ENCODE results near the gene PTMA.

PTMA gene

GRCh38 chr2:231677632-231678104, 30.7 kb upstream of the PTMA start:
- peak; percentile 83 for DNase-seq

GRCh38 chr2:231679908-231680284, 28.4 kb upstream of the PTMA start:
- DNase-seq, result no peak

- DNase-seq, result no peak
Observed at GRCh38 chr2:231680285-231680991, 27.9 kb upstream of the PTMA start.

- DNase-seq, result no peak
Observed at GRCh38 chr2:231680992-231681852, 27.1 kb upstream of the PTMA start.

- DNase-seq, result no peak
Observed at GRCh38 chr2:231682603-231683291, 25.6 kb upstream of the PTMA start.

GRCh38 chr2:231683292-231684235, 24.8 kb upstream of the PTMA start:
- DNase-seq, result no peak

- DNase-seq, result no peak
Observed at GRCh38 chr2:231684314-231685223, 23.8 kb upstream of the PTMA start.

- no peak for DNase-seq
Observed at GRCh38 chr2:231685349-231686191, 22.8 kb upstream of the PTMA start.

GRCh38 chr2:231686192-231687100, 21.9 kb upstream of the PTMA start:
- no peak for DNase-seq

- DNase-seq, result peak; percentile 81
Observed at GRCh38 chr2:231687133-231687852, 21.0 kb upstream of the PTMA start.

GRCh38 chr2:231687961-231688360, 20.4 kb upstream of the PTMA start:
- no peak for DNase-seq

GRCh38 chr2:231688719-231689118, 19.6 kb upstream of the PTMA start:
- DNase-seq, result no peak

GRCh38 chr2:231689124-231689893, 19.0 kb upstream of the PTMA start:
- no peak for DNase-seq

GRCh38 chr2:231691251-231691772, 17.0 kb upstream of the PTMA start:
- DNase-seq, result no peak

- DNase-seq, result no peak
Observed at GRCh38 chr2:231692847-231693246, 15.5 kb upstream of the PTMA start.

GRCh38 chr2:231693956-231694355, 14.4 kb upstream of the PTMA start:
- no peak for DNase-seq

- no peak for DNase-seq
Observed at GRCh38 chr2:231696004-231696367, 12.3 kb upstream of the PTMA start.
